ENCODE data around the gene PKHD1.
"Not testable (repeated sequence)": the region's sequence is repeated elsewhere in the genome, so short reads cannot be mapped to it uniquely, and the experiment has no call there.

Gene PKHD1

GRCh38 chr6:51854876-51855275 lies 232.5 kb downstream of the PKHD1 start:
- no peak for DNase-seq (ENCODE audit: low read depth in 2 of 2)

GRCh38 chr6:51854347-51854746 lies 233.1 kb downstream of the PKHD1 start:
- no peak for DNase-seq (ENCODE audit: low read depth in 2 of 2)

GRCh38 chr6:51853109-51853508 lies 234.3 kb downstream of the PKHD1 start:
- not testable (repeated sequence) for DNase-seq (ENCODE audit: low read depth in 2 of 2)

- DNase-seq (ENCODE audit: low read depth in 2 of 2): no peak
Observed at GRCh38 chr6:51846531-51846930, 240.9 kb downstream of the PKHD1 start.

GRCh38 chr6:51844336-51844735 lies 243.1 kb downstream of the PKHD1 start:
- DNase-seq (ENCODE audit: low read depth in 2 of 2): no peak

- no peak for DNase-seq (ENCODE audit: low read depth in 2 of 2)
Observed at GRCh38 chr6:51843456-51844056, 243.9 kb downstream of the PKHD1 start.

- no peak for DNase-seq (ENCODE audit: low read depth in 2 of 2)
Observed at GRCh38 chr6:51842804-51843378, 244.5 kb downstream of the PKHD1 start.

GRCh38 chr6:51842061-51842803 lies 245.2 kb downstream of the PKHD1 start:
- DNase-seq (ENCODE audit: low read depth in 2 of 2): no peak

GRCh38 chr6:51841626-51842025 lies 245.8 kb downstream of the PKHD1 start:
- DNase-seq (ENCODE audit: low read depth in 2 of 2): no peak

GRCh38 chr6:51839726-51840374 lies 247.6 kb downstream of the PKHD1 start:
- no peak for DNase-seq (ENCODE audit: low read depth in 2 of 2)

- DNase-seq (ENCODE audit: low read depth in 2 of 2): no peak
Observed at GRCh38 chr6:51830666-51831065, 256.7 kb downstream of the PKHD1 start.

- DNase-seq (ENCODE audit: low read depth in 2 of 2): no peak
Observed at GRCh38 chr6:51827580-51827979, 259.8 kb downstream of the PKHD1 start.

GRCh38 chr6:51824940-51825339 lies 262.5 kb downstream of the PKHD1 start:
- no peak for DNase-seq (ENCODE audit: low read depth in 2 of 2)

- no peak for DNase-seq (ENCODE audit: low read depth in 2 of 2)
Observed at GRCh38 chr6:51820555-51820954, 266.9 kb downstream of the PKHD1 start.

GRCh38 chr6:51818520-51819022 lies 268.8 kb downstream of the PKHD1 start:
- no peak for DNase-seq (ENCODE audit: low read depth in 2 of 2)

- DNase-seq (ENCODE audit: low read depth in 2 of 2): no peak
Observed at GRCh38 chr6:51817832-51818231, 269.6 kb downstream of the PKHD1 start.

- no peak for DNase-seq (ENCODE audit: low read depth in 2 of 2)
Observed at GRCh38 chr6:51814418-51814817, 273.0 kb downstream of the PKHD1 start.

- no peak for DNase-seq (ENCODE audit: low read depth in 2 of 2)
Observed at GRCh38 chr6:51813904-51814303, 273.5 kb downstream of the PKHD1 start.

GRCh38 chr6:51812231-51812630 lies 275.2 kb downstream of the PKHD1 start:
- DNase-seq (ENCODE audit: low read depth in 2 of 2): no peak

- DNase-seq (ENCODE audit: low read depth in 2 of 2): no peak
Observed at GRCh38 chr6:51805517-51805916, 281.9 kb downstream of the PKHD1 start.

GRCh38 chr6:51800603-51801002 lies 286.8 kb downstream of the PKHD1 start:
- DNase-seq (ENCODE audit: low read depth in 2 of 2): no peak

GRCh38 chr6:51793393-51793792 lies 294.0 kb downstream of the PKHD1 start:
- no peak for DNase-seq (ENCODE audit: low read depth in 2 of 2)
